GM13976 (cell line): ENCODE data around the gene TDRD1.

Experiments used
- DNase-seq: peaks from one replicate; pipeline ENCODE4 v3.0.0; 2012; ENCODE audit warnings: low spot score
- in situ Hi-C: fragments of 300-500 bp; cut with MboI; formaldehyde crosslinking; loops from one replicate; pipeline ENCODE4 v1.12.0; 2022; ENCODE audit warnings: low sequenced_read_pairs, mixed read lengths, inconsistent platforms; ENCODE audit not compliant: unreplicated experiment
- TF ChIP-seq, protein P1 (sequence below): IDR thresholded peaks from 2 replicates; pipeline ENCODE4 v1.5.1; 2012; ENCODE audit warnings: borderline replicate concordance, mild to moderate bottlenecking; ENCODE audit not compliant: insufficient read depth; ENCODE audit errors: extremely low read depth, missing control alignments, control extremely low read depth

TDRD1 gene

GRCh38 chr10:114279901-114280644, 100.9 kb downstream of the TDRD1 start:
- TF ChIP-seq, protein P1, sequence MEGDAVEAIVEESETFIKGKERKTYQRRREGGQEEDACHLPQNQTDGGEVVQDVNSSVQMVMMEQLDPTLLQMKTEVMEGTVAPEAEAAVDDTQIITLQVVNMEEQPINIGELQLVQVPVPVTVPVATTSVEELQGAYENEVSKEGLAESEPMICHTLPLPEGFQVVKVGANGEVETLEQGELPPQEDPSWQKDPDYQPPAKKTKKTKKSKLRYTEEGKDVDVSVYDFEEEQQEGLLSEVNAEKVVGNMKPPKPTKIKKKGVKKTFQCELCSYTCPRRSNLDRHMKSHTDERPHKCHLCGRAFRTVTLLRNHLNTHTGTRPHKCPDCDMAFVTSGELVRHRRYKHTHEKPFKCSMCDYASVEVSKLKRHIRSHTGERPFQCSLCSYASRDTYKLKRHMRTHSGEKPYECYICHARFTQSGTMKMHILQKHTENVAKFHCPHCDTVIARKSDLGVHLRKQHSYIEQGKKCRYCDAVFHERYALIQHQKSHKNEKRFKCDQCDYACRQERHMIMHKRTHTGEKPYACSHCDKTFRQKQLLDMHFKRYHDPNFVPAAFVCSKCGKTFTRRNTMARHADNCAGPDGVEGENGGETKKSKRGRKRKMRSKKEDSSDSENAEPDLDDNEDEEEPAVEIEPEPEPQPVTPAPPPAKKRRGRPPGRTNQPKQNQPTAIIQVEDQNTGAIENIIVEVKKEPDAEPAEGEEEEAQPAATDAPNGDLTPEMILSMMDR: no peak
- in situ Hi-C loops: loop anchor here (25.0 kb wide), 1 partner anchor 857 kb away; no protein-coding TSS in a partner anchor
- no peak for DNase-seq

- in situ Hi-C loops: loop anchor here (25.0 kb wide), 1 partner anchor 856 kb away; no protein-coding TSS in a partner anchor
- DNase-seq: no peak
- TF ChIP-seq, protein P1: no peak
Observed at GRCh38 chr10:114281006-114281405, 101.9 kb downstream of the TDRD1 start.

- TF ChIP-seq, protein P1: no peak
- in situ Hi-C loops: loop anchor here (25.0 kb wide), 1 partner anchor 856 kb away; no protein-coding TSS in a partner anchor
- no peak for DNase-seq
Observed at GRCh38 chr10:114281461-114281860, 102.3 kb downstream of the TDRD1 start.
